ENCODE data around the gene FBXO40.

FBXO40 gene

GRCh38 chr3:121619691-121620090, 26.5 kb downstream of the FBXO40 start:
- DNase-seq, result no peak

DNA sequence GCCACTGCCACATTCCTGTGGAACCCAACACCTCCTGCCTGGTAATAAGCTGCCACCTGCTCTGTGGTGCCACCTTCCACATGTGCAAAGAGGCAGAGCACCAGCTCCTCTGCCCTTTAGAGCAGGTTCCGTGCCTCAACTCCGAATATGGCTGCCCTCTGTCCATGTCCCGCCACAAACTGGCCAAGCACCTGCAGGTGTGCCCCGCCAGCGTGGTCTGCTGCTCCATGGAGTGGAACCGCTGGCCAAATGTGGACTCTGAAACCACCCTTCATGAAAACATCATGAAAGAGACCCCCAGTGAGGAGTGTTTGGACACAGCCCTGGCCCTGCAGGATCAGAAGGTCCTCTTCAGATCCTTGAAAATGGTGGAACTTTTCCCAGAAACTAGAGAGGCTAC, 28.3 kb downstream of the FBXO40 start:
- no peak for DNase-seq

DNA sequence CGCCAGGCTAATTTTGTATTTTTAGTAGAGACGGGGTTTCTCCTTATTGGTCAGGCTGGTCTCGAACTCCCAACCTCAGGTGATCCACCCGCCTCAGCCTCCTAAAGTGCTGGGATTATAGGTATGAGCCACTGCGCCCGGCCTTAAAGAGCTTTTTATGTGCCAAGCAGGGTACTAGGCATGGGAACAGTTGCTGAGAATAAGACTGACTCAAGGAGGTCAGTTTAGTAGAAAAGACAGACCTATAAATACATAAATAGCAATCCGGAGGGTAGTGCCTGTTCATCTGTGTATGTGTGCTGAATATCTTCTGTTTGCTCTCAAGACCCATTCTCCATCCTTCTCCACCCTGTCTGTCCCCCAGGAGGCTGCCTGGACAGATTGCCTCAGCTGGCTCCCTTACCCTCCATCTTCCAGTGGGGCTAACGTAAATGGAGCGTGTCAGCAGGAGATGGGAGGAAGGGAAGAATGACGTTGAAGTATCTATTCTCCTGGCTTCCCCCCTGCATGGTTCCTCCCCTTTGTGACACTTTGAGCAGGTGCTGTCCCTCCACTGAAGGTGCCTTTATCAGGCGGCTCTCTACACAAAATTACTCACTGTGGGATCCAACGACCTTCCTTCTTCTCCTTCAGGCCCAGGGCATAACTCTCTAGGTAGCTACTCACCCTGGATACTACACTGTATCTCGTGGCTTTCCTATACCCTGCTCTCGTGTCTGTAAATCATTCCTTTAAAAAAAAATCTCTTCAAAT, 31.1 kb downstream of the FBXO40 start:
- DNase-seq, result no peak

GRCh38 chr3:121626495-121626894, 33.3 kb downstream of the FBXO40 start:
- no peak for DNase-seq

- DNase-seq, result no peak
These were observed 34.0 kb downstream of the FBXO40 start for GRCh38 chr3:121627211-121627610.

DNA sequence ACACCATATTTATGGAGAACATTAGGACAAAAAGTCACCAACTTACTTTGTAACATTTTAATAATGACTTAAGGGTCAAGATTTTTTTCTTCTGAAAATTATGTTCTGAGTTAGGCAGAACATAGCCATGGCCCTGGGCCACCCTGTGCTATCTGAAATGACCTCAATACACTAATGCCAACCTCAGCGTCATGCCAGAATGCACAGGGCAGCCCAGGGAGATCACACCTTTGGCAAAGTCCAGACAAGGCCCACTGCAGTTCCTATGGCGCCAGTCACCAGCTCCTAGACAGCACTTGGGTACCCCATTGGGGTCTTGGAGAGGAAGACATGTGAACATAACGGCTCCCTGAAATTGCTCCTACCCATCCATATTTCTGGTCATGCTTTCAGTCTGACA, 34.4 kb downstream of the FBXO40 start:
- DNase-seq, result no peak

- no peak for DNase-seq
These were observed 36.4 kb downstream of the FBXO40 start for GRCh38 chr3:121629601-121630000.

DNA sequence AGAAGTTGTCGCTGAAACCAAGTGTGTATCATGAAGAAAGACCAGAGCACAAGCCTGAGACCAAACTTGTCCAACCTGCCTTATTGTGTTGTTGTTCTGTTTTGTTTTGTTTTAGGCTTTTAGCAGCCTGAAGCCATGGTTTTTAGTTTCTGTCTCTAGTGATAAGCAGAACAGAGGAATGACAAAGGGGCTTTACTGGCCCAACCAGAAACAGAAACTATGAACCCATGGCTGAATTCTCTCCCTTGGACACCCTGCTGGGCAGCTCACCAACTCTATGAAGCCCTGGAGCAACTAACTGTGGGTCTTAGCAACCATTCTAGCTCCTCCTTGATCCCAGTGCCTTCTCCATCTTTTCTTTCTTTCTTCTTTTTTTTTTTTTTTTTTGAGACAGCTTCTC, 37.2 kb downstream of the FBXO40 start:
- DNase-seq, result no peak

DNA sequence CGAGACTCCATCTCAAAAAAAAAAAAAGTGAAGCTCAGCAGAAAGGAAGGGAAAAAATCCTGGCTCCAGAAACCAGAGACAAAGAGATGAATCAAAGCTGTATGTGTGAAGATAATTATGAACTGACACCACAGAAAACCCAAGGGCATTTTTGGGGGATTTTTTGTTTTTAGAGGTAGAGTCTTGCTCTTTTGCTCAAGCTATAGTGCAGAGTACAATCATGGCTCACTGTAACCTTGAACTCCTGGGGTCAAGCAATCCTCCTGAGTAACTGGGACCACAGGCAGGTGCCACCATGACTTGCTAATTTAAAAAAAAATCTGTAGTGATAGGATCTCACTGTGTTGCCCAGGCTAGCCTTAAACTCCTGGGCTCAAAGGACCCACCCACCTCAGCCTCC, 44.7 kb downstream of the FBXO40 start:
- DNase-seq, result no peak

DNA sequence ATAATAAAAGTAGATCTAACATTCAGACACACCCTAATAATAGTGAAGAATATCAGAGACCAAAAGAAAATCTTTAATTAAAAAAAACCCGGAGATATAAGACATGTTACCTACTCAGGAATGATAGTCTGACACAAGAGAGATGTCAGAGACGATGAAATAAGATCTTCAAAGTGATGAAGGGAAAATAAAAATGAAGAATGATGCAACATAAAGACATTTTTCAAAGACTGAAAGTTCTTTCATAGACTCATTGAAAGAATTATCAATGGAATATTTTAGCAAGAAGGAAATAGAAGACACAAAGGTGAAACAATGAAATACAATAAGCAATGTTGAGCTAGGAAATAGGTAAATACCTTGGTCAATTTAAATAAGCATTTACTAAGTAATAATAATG, 47.9 kb downstream of the FBXO40 start:
- DNase-seq, result no peak

GRCh38 chr3:121642601-121643314, 49.6 kb downstream of the FBXO40 start:
- DNase-seq, result no peak

DNA sequence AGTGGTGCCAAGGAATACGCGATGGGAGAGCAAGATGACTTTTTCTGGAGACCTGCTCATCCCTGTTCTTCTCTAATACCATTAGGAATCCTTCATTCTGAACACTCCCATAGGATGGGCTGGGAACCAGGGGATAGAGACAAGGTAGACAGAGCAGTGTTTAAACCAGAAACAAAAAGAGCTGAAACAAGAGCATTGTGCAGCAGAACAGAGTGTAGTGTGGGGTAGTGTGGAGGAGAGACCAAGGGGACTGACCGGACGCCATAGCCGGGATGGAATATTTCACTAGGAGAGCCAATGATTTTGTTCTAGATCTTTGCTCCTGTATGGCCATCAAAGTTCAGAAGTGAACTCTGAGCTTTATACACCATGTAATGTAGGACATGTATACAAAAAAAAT, 51.9 kb downstream of the FBXO40 start:
- no peak for DNase-seq

DNA sequence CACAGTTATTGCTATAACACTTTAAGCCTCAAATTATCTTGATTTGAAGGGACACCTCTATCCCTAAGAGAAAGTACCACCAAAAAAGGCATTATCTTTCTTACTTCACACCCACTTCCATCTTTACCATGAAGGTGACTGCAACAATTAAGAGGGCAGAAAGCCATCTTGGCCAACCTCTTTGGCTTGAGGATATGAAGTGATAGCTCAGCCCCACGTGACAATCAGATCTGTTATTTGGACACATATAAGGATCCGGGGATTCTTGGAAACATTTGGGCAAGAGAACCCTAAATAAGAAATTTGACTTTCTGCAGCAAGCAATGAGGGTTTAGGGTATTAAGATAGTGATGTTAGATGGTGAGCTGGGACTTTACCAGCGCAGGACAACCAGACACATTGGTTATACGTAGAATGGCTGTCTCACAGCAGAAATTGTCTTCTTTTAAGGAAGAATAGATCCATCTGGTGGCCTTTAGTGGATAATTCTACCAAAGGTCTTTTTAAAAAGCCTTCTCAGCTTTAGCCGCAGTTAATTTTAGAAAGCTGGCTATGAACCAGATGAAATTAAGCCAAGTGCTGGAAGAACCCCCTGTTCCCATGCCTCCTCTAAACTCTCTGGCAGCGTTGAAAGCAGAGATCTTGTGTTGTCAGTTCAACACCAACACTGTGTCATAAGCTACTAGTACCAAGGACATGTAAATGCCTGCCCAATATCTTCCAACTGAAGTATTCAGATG, 55.2 kb downstream of the FBXO40 start:
- DNase-seq, result no peak

- no peak for DNase-seq
These were observed 56.5 kb downstream of the FBXO40 start for GRCh38 chr3:121649645-121650044.

- DNase-seq, result no peak
These were observed 58.5 kb downstream of the FBXO40 start for GRCh38 chr3:121651684-121652083.

DNA sequence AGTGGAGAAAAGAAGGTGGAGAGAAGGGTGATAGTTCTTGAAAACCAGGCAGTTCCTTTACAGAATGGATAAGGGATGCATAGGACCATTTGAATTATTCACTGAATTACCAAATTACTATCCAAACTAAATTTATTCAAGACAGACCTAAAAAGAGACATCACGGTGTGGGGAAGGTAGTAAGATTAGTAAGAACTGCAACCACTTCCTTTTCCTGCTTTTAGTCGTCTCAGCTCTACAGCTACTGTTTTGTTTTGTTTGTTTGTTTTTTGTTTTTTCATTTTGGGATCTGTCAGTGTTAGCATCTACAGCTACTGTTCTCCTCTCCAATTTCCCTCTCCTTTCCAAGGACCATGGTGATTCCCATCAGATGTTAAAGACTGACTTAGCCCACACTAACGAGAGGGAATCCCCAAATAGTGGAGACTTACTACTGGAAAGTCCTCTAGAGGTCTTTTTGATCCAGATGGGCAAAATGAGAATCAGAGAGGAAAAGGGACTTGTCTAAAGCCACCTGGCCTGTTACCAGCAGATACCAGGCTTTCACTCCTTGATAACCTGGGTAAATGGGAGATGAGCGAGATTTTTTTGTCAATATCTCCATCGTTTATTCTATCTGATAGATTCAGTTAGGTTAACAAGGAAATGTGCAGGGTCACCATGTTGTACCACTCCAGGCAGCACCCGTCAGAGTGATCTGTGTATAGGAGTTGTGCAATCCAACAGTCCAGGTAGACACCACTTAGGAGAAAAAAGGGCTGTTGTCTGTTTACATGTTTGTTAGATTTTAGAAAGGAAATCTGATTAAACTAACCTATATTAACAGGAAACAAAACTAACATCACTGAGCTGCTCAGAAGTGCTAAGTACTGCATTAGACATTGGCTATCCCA, 61.6 kb downstream of the FBXO40 start:
- DNase-seq, result no peak

DNA sequence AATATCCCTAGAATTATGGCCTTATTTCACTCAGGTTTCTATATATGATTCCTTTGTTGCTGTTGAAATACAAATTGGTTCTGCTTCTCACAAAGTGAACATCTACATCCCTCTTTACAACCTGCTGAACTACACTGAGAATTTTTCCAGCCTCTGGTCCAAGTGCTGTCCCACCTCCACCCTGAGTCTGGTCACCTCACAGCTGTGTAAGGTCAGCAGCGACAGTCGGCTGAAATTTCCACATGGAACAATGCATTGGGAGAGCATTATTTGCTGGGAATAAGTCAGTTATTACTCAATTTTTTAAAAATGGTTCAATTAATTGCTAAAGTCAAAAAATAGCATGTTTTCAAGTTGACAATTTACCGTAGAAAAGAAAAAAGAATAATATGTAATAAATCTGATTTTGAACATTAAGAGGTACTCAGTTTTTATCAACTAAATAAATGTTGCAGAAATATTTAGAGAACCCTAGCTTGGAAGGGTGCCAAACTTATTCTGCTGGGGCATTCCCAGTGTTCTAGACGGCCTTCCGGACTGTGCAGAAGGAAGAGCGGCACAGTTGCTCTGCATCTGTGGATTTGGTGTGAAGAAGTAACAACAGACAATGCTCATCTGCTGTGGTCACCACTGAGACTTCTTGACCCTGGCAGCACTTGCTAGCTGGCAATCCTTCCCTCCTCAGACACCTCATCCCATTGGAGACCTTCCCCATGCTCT, 65.7 kb downstream of the FBXO40 start:
- no peak for DNase-seq

DNA sequence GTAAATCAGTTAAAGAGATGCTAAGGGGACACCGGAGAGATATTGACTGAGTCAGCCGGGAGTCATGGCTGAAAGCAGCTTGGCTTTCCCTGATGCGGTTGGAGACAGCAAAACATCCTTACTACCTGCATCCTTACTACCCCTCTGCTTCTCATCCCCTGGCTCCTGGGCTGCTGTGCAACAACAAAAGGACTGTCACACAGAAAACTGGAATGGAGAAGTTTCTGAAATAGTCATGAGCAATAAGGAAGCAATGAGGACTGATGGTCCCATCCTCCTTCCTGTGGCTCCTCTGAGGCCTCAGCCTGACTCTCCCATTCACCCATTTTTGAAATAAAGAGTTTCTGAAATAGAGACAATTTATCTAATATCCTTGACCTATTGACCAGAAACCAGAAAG, 66.4 kb downstream of the FBXO40 start:
- DNase-seq, result no peak

- peak; percentile 56 to 87 for DNase-seq
These were observed 67.4 kb downstream of the FBXO40 start, which contains the start of gene HCLS1 for GRCh38 chr3:121660356-121661171. TSS of gene HCLS1 (minus strand) at chr3:121660903. CDS start at chr3:121658347, 2,556 bp downstream.

GRCh38 chr3:121661376-121661775, 68.2 kb downstream of the FBXO40 start:
- DNase-seq, result no peak

GRCh38 chr3:121662742-121663141, 69.6 kb downstream of the FBXO40 start:
- DNase-seq, result no peak
